ENCODE data around the gene KATNBL1. TPM values are rescaled to one million over a fixed set of nuclear protein-coding genes. Genes with fewer than 3 reads are reported as not detected.

The KATNBL1 gene
- total and polyA plus RNA-seq, 4 donors, result 6.4 to 26.2 (median 22.0) TPM

- Histone ChIP-seq H3K36me3 (ENCODE audit: control insufficient read depth in 4 of 4, insufficient read depth in 3 of 4, low read depth in 1 of 4, low read length in 3 of 4) (peaks cover 7 to 64% (median 39%) of the 10 kb centered on the region in 4 donors), H3K9me3 (ENCODE audit: control insufficient read depth in 4 of 4, low read length in 3 of 4) (no peaks in the 10 kb centered on the region)
- TF ChIP-seq RXRA (IDR thresholded peaks at IDR 0.05) (no peak), CTCF (IDR thresholded peaks at IDR 0.05; ENCODE audit: low read depth, low read length, missing input control) (no peak), JUND (IDR thresholded peaks at IDR 0.05) (no peak), EGR1 (IDR thresholded peaks at IDR 0.05; ENCODE audit: low read depth in 2 of 2) (no peak), YY1 (IDR thresholded peaks at IDR 0.05) (no peak), NR2F2 (IDR thresholded peaks at IDR 0.05) (no peak), REST (IDR thresholded peaks at IDR 0.05) (no peak), FOXA2 (IDR thresholded peaks at IDR 0.05) (no peak), HNF4G (IDR thresholded peaks at IDR 0.05) (no peak), TAF1 (conservative IDR thresholded peaks at IDR 0.05) (no peak), SP1 (IDR thresholded peaks at IDR 0.05) (no peak), GABPA (IDR thresholded peaks at IDR 0.05 in 1 of 2, conservative IDR thresholded peaks at IDR 0.05 in 1 of 2) (no peak), HNF4A (conservative IDR thresholded peaks at IDR 0.05) (no peak)
- TF ChIP-seq, protein P1, sequence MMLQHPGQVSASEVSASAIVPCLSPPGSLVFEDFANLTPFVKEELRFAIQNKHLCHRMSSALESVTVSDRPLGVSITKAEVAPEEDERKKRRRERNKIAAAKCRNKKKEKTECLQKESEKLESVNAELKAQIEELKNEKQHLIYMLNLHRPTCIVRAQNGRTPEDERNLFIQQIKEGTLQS (IDR thresholded peaks at IDR 0.05), result no peak
- TF ChIP-seq, protein P2, sequence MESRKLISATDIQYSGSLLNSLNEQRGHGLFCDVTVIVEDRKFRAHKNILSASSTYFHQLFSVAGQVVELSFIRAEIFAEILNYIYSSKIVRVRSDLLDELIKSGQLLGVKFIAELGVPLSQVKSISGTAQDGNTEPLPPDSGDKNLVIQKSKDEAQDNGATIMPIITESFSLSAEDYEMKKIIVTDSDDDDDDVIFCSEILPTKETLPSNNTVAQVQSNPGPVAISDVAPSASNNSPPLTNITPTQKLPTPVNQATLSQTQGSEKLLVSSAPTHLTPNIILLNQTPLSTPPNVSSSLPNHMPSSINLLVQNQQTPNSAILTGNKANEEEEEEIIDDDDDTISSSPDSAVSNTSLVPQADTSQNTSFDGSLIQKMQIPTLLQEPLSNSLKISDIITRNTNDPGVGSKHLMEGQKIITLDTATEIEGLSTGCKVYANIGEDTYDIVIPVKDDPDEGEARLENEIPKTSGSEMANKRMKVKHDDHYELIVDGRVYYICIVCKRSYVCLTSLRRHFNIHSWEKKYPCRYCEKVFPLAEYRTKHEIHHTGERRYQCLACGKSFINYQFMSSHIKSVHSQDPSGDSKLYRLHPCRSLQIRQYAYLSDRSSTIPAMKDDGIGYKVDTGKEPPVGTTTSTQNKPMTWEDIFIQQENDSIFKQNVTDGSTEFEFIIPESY (IDR thresholded peaks at IDR 0.05), result no peak
These were observed 42.6 kb upstream of the KATNBL1 start for GRCh38 chr15:34252545-34252944.

GRCh38 chr15:34248190-34248589, 38.3 kb upstream of the KATNBL1 start:
- Histone ChIP-seq H3K9ac (ENCODE audit: low read depth in 1 of 2, low read length in 2 of 2) (no peak overlapping the region), H3K4me1 (ENCODE audit: control insufficient read depth in 4 of 4, insufficient read depth in 4 of 4, low read length in 3 of 4) (no peaks in the 10 kb centered on the region), H3K9me3 (ENCODE audit: control insufficient read depth in 4 of 4, low read length in 3 of 4) (no peaks in the 10 kb centered on the region), H3K27ac (ENCODE audit: low read depth in 1 of 2, low read length in 2 of 2) (no peak overlapping the region), H3K36me3 (ENCODE audit: control insufficient read depth in 4 of 4, insufficient read depth in 3 of 4, low read depth in 1 of 4, low read length in 3 of 4) (peaks cover 7 to 62% (median 29%) of the 10 kb centered on the region in 4 donors), H3K4me3 (ENCODE audit: low read depth in 1 of 3, low read length in 3 of 3) (no peak overlapping the region), H3K27me3 (ENCODE audit: control insufficient read depth in 4 of 4, insufficient read depth in 4 of 4, low read length in 3 of 4) (no peaks in the 10 kb centered on the region)
- 100% methylated on average over 1 of the region's 1 CpG for WGBS
- DNase-seq (ENCODE audit: low spot score), result no peak
- TF ChIP-seq HNF4A (conservative IDR thresholded peaks at IDR 0.05) (no peak), EGR1 (IDR thresholded peaks at IDR 0.05; ENCODE audit: low read depth in 2 of 2) (no peak), FOXA1 (IDR thresholded peaks at IDR 0.05) (no peak), CTCF (IDR thresholded peaks at IDR 0.05; ENCODE audit: low read depth, low read length, missing input control) (no peak), NR2F2 (IDR thresholded peaks at IDR 0.05) (no peak), HNF4G (IDR thresholded peaks at IDR 0.05) (no peak), FOXA2 (IDR thresholded peaks at IDR 0.05) (no peak), RXRA (IDR thresholded peaks at IDR 0.05) (no peak)
- TF ChIP-seq, protein P2 (IDR thresholded peaks at IDR 0.05), result no peak
- TF ChIP-seq, protein P1 (IDR thresholded peaks at IDR 0.05), result no peak

More at GRCh38 chr15:34252545-34252944, 42.6 kb upstream of the KATNBL1 start:
- H3K4me3 ChIP-seq (ENCODE audit: low read depth in 1 of 3, low read length in 3 of 3), result no peak overlapping the region
- H3K27ac ChIP-seq (ENCODE audit: low read depth in 1 of 2, low read length in 2 of 2), result no peak overlapping the region
- H3K27me3 ChIP-seq (ENCODE audit: control insufficient read depth in 4 of 4, insufficient read depth in 4 of 4, low read length in 3 of 4), result no peaks in the 10 kb centered on the region
- no peak for DNase-seq (ENCODE audit: low spot score)
- H3K4me1 ChIP-seq (ENCODE audit: control insufficient read depth in 4 of 4, insufficient read depth in 4 of 4, low read length in 3 of 4), result no peaks in the 10 kb centered on the region
- no peak overlapping the region for H3K9ac ChIP-seq (ENCODE audit: low read depth in 1 of 2, low read length in 2 of 2)
